Choroid plexus epithelial cell (primary cell): Measurements from ENCODE around the gene RBM20.
"Not testable (repeated sequence)": the region's sequence is repeated elsewhere in the genome, so short reads cannot be mapped to it uniquely, and the experiment has no call there.

Experiments
- DNase-seq: peaks from one replicate; pipeline ENCODE4 v3.0.0-alpha.2; 2010; ENCODE audit warnings: low read depth
- H3K4me3 ChIP-seq: 2 replicates; pipeline ENCODE4 v1.5.1; 2011; ENCODE audit warnings: low read depth, mild to moderate bottlenecking, control low read depth, low read length, moderate library complexity
- CTCF ChIP-seq: conservative IDR thresholded peaks from 2 replicates; pipeline ENCODE4 v1.5.1; 2011; ENCODE audit warnings: low read depth, mild to moderate bottlenecking, control low read depth, inconsistent platforms, low read length, moderate library complexity

RBM20 gene

DNA sequence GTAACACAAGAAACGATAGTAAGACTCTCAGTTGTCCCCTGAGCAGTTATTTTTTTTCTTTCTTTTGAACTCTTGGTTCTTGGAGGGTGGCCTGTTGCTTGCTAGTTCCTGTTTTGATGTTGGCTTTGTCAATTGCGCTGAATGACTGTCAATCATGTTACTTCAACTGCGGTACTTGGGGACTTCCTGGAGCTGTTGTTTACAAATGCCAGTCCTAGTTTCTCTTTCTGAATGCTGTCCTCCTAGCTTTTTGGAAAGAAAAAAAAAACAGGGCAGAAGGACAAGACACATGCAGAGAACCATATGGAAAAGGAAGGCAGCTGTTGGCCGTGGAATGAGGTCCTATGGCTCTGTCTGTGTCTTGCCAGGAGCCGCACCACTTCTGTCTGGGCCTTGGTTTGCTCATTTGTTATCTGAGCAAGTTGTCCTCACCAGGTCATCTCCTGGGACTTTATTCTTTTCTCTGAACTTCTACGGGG is 220.6 kb downstream of the RBM20 start:
- TF ChIP-seq CTCF = no peak
- DNase-seq = peak; percentile 18
- no peak overlapping the region for H3K4me3 ChIP-seq

- no peak for TF ChIP-seq CTCF
- no peak overlapping the region for H3K4me3 ChIP-seq
- DNase-seq = peak; percentile 50
Measured at GRCh38 chr10:110865186-110865808, 221.2 kb downstream of the RBM20 start.

GRCh38 chr10:110865809-110866482 is 221.8 kb downstream of the RBM20 start:
- H3K4me3 ChIP-seq = no peak overlapping the region
- no peak for TF ChIP-seq CTCF
- peak; percentile 40 for DNase-seq

DNA sequence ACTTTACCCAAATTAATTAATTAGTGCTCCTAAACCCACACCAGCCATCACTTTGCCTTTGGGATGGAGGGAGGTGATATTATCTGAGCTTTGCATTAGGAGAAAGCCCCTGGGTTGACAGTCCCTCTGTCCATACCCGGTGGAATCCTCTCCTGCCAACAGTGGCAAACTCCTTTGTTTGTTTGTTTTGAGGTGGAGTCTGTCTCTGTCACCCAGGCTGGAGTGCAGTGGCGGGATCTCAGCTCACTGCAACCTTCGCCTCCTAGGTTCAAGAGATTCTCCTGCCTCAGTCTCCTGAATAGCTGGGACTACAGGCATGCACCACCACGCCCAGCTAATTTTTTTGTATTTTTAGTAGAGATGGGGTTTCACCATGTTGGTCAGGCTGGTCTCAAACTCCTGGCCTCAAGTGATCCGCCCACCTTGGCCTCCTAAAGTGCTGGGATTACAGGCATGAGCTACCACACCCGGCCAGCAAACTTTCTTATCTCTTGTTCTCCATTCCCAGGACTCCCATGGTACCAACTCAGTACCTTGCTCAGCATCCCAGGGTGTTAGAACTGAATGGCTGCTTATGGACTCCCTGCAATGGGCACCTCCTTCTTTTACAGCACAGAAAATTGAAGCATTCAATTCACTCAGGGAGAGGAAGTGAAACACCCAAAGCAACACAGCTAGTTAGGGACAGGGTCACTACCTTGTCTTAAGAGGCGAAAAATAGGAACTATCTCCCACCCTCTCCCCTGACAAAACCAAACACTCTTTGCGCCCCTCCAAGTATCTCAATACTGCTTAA is 223.1 kb downstream of the RBM20 start:
- DNase-seq, H3K4me3 ChIP-seq: not testable (repeated sequence)

- H3K4me3 ChIP-seq = no peak overlapping the region
- no peak for DNase-seq
- no peak for TF ChIP-seq CTCF
Measured at GRCh38 chr10:110867807-110868465, 223.8 kb downstream of the RBM20 start.

DNA sequence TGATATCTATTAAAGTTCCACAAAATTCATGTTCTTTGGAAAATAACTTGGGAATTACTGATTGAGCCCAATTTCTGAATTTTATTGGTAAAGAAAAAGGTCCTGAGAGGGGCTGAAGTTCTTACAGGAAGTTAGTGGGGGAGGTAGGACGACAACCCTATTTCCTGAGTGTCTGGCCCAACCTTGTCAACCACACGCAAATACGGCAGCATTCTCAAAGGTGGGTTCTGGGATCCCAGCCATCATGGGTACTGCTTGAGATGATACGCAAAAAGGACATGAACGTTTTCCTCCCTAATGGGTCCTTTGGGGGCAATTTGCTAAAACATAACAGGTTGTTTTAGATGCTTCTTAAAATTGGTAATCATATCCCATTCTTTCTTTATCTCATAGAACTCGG is 224.8 kb downstream of the RBM20 start:
- DNase-seq = no peak
- H3K4me3 ChIP-seq = no peak overlapping the region
- no peak for TF ChIP-seq CTCF

- no peak overlapping the region for H3K4me3 ChIP-seq
- TF ChIP-seq CTCF = no peak
- peak; percentile 13 for DNase-seq
Measured at GRCh38 chr10:110870823-110871297, 226.7 kb downstream of the RBM20 start.
